OCI-LY1 (cell line): Measurements from ENCODE around the gene KPNA1.
"Not testable (repeated sequence)": the region's sequence is repeated elsewhere in the genome, so short reads cannot be mapped to it uniquely, and the experiment has no call there.

Experiments
- H2AFZ ChIP-seq: fragments of 200-600 bp; sonication (generic), shearing (Covaris generic); 2 replicates; pipeline ENCODE4 v1.6.0; 2014; ENCODE audit warnings: antibody characterized with exemption, mild to moderate bottlenecking, low read length
- H3F3A ChIP-seq: fragments of 200-600 bp; sonication (generic), shearing (Covaris generic); 2 replicates; pipeline ENCODE4 v1.6.0; 2014; ENCODE audit warnings: mild to moderate bottlenecking, antibody characterized with exemption, low read length, moderate library complexity; ENCODE audit not compliant: insufficient read depth
- H3K27ac ChIP-seq: fragments of 200-600 bp; sonication (generic); 2 replicates; pipeline ENCODE4 v1.5.1; 2014; ENCODE audit warnings: low read length, mixed run types, mild to moderate bottlenecking, low read depth; ENCODE audit not compliant: poor library complexity, severe bottlenecking
- H3K27me3 ChIP-seq: fragments of 200-600 bp; sonication (generic); 2 replicates; pipeline ENCODE4 v1.6.0; 2014; ENCODE audit warnings: antibody characterized with exemption, mild to moderate bottlenecking, low read length, moderate library complexity; ENCODE audit not compliant: insufficient read depth
- H3K36me3 ChIP-seq: fragments of 200-600 bp; sonication (generic); 2 replicates; pipeline ENCODE4 v1.6.1; 2014; ENCODE audit warnings: mild to moderate bottlenecking, antibody characterized with exemption, low read length, moderate library complexity, mixed read lengths; ENCODE audit not compliant: insufficient read depth
- H3K4me1 ChIP-seq: fragments of 200-600 bp; sonication (generic); 2 replicates; pipeline ENCODE4 v1.5.1; 2014; ENCODE audit warnings: mild to moderate bottlenecking, low read length, moderate library complexity; ENCODE audit not compliant: insufficient read depth, severe bottlenecking
- H3K4me2 ChIP-seq: fragments of 200-600 bp; sonication (generic), shearing (Covaris generic); 2 replicates; pipeline ENCODE4 v1.6.1; 2014; ENCODE audit warnings: low read length
- H3K4me3 ChIP-seq: fragments of 200-600 bp; sonication (generic); 2 replicates; pipeline ENCODE4 v1.5.1; 2014; ENCODE audit warnings: low read length, low read depth, mild to moderate bottlenecking, mixed read lengths; ENCODE audit not compliant: poor library complexity, severe bottlenecking
- H3K79me2 ChIP-seq: fragments of 200-600 bp; shearing (Covaris generic); 2 replicates; pipeline ENCODE4 v1.6.1; 2016; ENCODE audit warnings: mixed run types, low read length, mixed read lengths; ENCODE audit not compliant: insufficient read depth
- H3K9ac ChIP-seq: fragments of 200-600 bp; sonication (generic), shearing (Covaris generic); 2 replicates; pipeline ENCODE4 v1.6.1; 2014; ENCODE audit warnings: mild to moderate bottlenecking, low read length, mixed read lengths
- H3K9me2 ChIP-seq: fragments of 200-600 bp; sonication (generic), shearing (Covaris generic); 2 replicates; pipeline ENCODE4 v1.6.1; 2014; ENCODE audit warnings: low read depth, mild to moderate bottlenecking, low read length, mixed read lengths
- H3K9me3 ChIP-seq: fragments of 200-600 bp; shearing (Covaris generic); 2 replicates; pipeline ENCODE4 v1.6.1; 2014; ENCODE audit warnings: low read length, mixed read lengths
- H4K20me1 ChIP-seq: fragments of 200-600 bp; sonication (generic), shearing (Covaris generic); 2 replicates; pipeline ENCODE4 v1.6.0; 2016; ENCODE audit warnings: mild to moderate bottlenecking, low read length; ENCODE audit not compliant: insufficient read depth
- CTCF ChIP-seq: fragments of 200-600 bp; sonication (generic), shearing (Covaris generic); IDR thresholded peaks from 2 replicates; pipeline ENCODE4 v1.5.1; 2017; ENCODE audit warnings: mild to moderate bottlenecking, antibody characterized with exemption, low read length, moderate library complexity, mixed read lengths
- EZH2 ChIP-seq: fragments of 200-600 bp; sonication (generic), shearing (Covaris generic); IDR thresholded peaks from 2 replicates; pipeline ENCODE4 v1.8.0; 2017; ENCODE audit warnings: borderline replicate concordance, mixed run types, mild to moderate bottlenecking, antibody characterized with exemption, low read length, moderate library complexity, mixed read lengths

The KPNA1 gene

DNA sequence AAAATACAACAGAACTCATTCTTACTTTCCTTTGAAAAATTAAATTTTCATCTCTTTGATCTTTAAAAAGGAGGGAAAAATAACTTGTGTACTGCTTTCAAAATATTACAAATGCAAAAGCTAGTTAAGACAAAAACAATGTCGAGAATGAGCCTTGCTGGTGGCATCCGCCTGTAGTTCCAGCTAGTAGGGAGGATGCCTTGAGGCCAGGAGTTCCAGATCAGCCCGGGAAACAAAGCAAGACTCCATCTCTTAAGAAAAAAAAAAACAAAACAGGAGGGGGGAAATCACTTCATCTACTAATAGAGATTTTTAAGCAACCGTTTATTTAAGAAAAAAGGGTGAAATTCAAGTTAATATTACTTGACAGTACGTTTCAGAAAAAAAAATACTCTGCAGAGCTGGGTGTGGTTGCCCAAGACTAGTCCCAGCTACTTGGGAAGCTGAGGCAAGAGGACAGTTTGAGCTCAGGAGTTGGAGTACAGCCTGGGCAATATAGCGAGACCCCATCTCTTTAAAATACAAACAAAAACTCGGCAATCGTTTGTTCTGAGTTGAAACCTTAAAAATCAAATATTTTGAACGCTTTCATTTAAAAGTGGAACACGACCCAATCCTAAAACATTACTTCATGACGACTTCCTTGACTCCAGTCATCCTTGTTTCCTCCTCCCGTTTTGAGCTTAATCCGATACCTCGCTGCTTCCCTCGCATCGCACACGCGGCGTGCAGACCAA lies 1.2 kb downstream of the KPNA1 start:
- TF ChIP-seq EZH2, result no peak
- no peak for TF ChIP-seq CTCF
- H3K27ac ChIP-seq, result no peak overlapping the region
- no peak overlapping the region for H2AFZ ChIP-seq
- peak overlapping the region; percentile 91 for H3K9ac ChIP-seq
- no peaks in the 10 kb centered on the region for H3F3A ChIP-seq
- peaks cover 6% of the 10 kb centered on the region; the same call in 1 of the 2 replicates for H4K20me1 ChIP-seq
- H3K9me3 ChIP-seq, result peaks cover 4% of the 10 kb centered on the region
- H3K27me3 ChIP-seq, result no peaks in the 10 kb centered on the region
- H3K9me2 ChIP-seq, result no peaks in the 10 kb centered on the region
- H3K4me1 ChIP-seq, result peaks cover 23% of the 10 kb centered on the region
- peak overlapping the region; percentile 89 for H3K4me3 ChIP-seq
- H3K36me3 ChIP-seq, result peaks cover 11% of the 10 kb centered on the region; the same call in 1 of the 2 replicates
- H3K79me2 ChIP-seq, result peaks cover 54% of the 10 kb centered on the region
- H3K4me2 ChIP-seq, result peak overlapping the region; percentile 73

DNA sequence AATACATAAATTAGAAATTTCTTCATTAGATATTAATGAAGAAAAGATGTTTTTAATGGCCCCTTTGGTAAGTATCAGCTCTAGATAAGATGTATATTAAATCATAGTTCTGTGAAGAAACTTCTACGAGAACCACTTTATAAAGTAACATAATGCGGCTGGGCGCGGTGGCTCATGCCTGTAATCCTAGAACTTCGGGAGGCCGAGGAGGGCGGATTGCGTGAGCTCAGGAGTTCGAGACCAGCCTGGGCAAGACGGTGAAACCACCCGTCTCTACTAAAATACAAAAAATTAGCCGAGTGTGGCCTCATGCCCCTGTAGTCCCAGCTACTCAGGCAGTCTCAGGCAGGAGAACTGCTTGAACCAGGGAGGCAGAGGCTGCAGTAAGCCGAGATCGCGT lies 2.5 kb downstream of the KPNA1 start:
- TF ChIP-seq CTCF, result no peak
- TF ChIP-seq EZH2, result no peak
- Histone ChIP-seq H3K36me3 (peaks cover 11% of the 10 kb centered on the region; the same call in 1 of the 2 replicates), H2AFZ (no peak overlapping the region), H3K9me2 (no peaks in the 10 kb centered on the region), H3K79me2 (peaks cover 67% of the 10 kb centered on the region), H3K4me1 (peaks cover 23% of the 10 kb centered on the region), H3K9ac (no peak overlapping the region), H3K9me3 (peaks cover 4% of the 10 kb centered on the region), H3K27me3 (no peaks in the 10 kb centered on the region), H4K20me1 (peaks cover 6% of the 10 kb centered on the region; the same call in 1 of the 2 replicates), H3F3A (no peaks in the 10 kb centered on the region), H3K4me2 (no peak overlapping the region), H3K27ac (no peak overlapping the region), H3K4me3 (no peak overlapping the region)

DNA sequence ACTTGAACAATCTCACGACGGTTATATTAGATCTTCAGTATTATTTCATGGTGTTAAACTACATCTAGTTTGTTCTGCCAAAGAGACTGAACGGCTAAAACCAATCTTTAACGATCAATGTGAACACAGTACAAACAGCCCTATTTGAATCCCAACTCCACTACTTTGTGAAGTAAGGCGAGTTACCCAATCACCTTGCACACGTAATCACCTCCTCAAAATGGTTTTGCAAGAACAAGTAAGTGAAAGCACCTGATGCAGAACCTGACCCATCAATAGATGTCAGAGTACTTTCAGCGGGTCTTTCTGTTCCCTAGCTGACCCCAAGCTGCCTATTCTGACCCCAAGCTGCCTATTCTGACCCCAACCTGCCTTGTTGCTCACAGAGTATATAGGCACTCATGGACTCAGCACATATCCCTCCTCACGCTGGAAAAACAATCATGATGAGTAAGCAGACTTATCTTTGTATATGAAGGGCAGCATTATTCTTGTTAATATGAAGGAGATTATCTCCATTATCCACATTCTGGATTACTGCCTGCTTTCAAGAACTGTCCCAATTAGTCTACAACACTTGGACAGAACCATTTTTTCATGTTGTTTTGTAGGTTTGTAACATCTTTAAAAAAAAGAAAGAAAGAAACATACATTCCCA lies 3.7 kb downstream of the KPNA1 start:
- peaks cover 11% of the 10 kb centered on the region; the same call in 1 of the 2 replicates for H3K36me3 ChIP-seq
- peaks cover 23% of the 10 kb centered on the region for H3K4me1 ChIP-seq
- peaks cover 80% of the 10 kb centered on the region for H3K79me2 ChIP-seq
- H4K20me1 ChIP-seq, result peaks cover 6% of the 10 kb centered on the region; the same call in 1 of the 2 replicates
- no peaks in the 10 kb centered on the region for H3K27me3 ChIP-seq
- H3K4me2 ChIP-seq, result no peak overlapping the region
- no peak overlapping the region for H2AFZ ChIP-seq
- H3K9me3 ChIP-seq, result peaks cover 4% of the 10 kb centered on the region
- no peak for TF ChIP-seq EZH2
- TF ChIP-seq CTCF, result no peak
- H3K9me2 ChIP-seq, result no peaks in the 10 kb centered on the region
- no peak overlapping the region for H3K27ac ChIP-seq
- H3K9ac ChIP-seq, result no peak overlapping the region
- H3K4me3 ChIP-seq, result no peak overlapping the region
- H3F3A ChIP-seq, result no peaks in the 10 kb centered on the region

DNA sequence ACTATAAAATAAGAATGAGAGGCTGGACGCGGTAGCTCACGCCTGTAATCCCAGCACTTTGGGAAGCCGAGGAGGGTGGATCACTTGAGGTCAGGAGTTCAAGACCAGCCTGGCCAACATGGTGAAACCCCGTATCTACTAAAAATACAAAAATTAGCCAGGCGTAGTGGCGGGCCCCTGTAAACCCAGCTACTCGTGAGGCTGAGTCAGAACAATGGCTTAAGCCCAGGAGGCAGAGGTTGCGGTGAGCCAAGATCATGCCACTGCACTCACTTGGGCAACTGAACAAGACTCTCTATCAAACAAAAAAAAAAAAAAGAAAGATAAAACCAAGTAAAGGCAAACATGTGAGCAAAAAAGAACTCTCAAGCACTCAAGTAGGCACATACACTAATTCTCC lies 5.8 kb downstream of the KPNA1 start:
- H3K4me1 ChIP-seq, result peaks cover 18% of the 10 kb centered on the region
- H3K9me3 ChIP-seq, H3F3A ChIP-seq, H3K9ac ChIP-seq, H2AFZ ChIP-seq, H3K9me2 ChIP-seq, H3K27me3 ChIP-seq, H3K4me3 ChIP-seq, H3K27ac ChIP-seq, H3K4me2 ChIP-seq, H4K20me1 ChIP-seq: not testable (repeated sequence)
- peaks cover 100% of the 10 kb centered on the region for H3K79me2 ChIP-seq
- peaks cover 18% of the 10 kb centered on the region; the same call in 1 of the 2 replicates for H3K36me3 ChIP-seq
